Esophagus mucosa (tissue), 1 donor: Measurements from ENCODE around the gene TNP2. TPM values are rescaled to one million over a fixed set of nuclear protein-coding genes. Genes with fewer than 3 reads are reported as not detected.
A peak's percentile ranks its signal among the peaks of the same experiment; 100 is the strongest.

ENCODE experiments used
- ATAC-seq: fragments of 200-7000 bp; cut with Tn5 transposase; one replicate; pipeline ENCODE4 v1.9.1; 2020
- total RNA-seq: library from RNA; stranded (reverse); gene quantifications from one replicate; pipeline ENCODE4 v1.2.4, GENCODE V29; 2023
- donor health status: DM: yes; HTN: yes; CAD: no.

The TNP2 gene
- total RNA-seq, 1 donor from 2014 or later, result not detected

GRCh38 chr16:11276896-11277593 is 7.9 kb upstream of the TNP2 start:
- no peak for ATAC-seq

GRCh38 chr16:11276143-11276895 is 7.2 kb upstream of the TNP2 start, which contains the start of gene PRM2:
Gene PRM2, minus strand, starts transcription at chr16:11276480. Its CDS starts 110 bp downstream, at chr16:11276370.
- no peak for ATAC-seq

GRCh38 chr16:11274964-11275363 is 5.8 kb upstream of the TNP2 start:
- ATAC-seq, result no peak

GRCh38 chr16:11273721-11274324 is 4.7 kb upstream of the TNP2 start:
- ATAC-seq, result no peak

GRCh38 chr16:11272921-11273720 is 4.0 kb upstream of the TNP2 start, which contains the start of gene PRM3:
Gene PRM3, minus strand, starts transcription at chr16:11273629. Its CDS starts 34 bp downstream, at chr16:11273595.
- ATAC-seq, result no peak

GRCh38 chr16:11272484-11272883 is 3.4 kb upstream of the TNP2 start:
- ATAC-seq, result peak; percentile 24

GRCh38 chr16:11271610-11272009 is 2.5 kb upstream of the TNP2 start:
- ATAC-seq, result no peak

GRCh38 chr16:11270602-11271162 is 1.6 kb upstream of the TNP2 start:
- no peak for ATAC-seq

- ATAC-seq, result no peak
Observed at GRCh38 chr16:11265124-11265523, 4.0 kb downstream of the TNP2 start.

- ATAC-seq, result no peak
Observed at GRCh38 chr16:11264155-11264832, 4.8 kb downstream of the TNP2 start.

- no peak for ATAC-seq
Observed at GRCh38 chr16:11263737-11264136, 5.4 kb downstream of the TNP2 start.

GRCh38 chr16:11262915-11263314 is 6.2 kb downstream of the TNP2 start:
- ATAC-seq, result no peak

GRCh38 chr16:11260596-11260966 is 8.5 kb downstream of the TNP2 start:
- no peak for ATAC-seq

GRCh38 chr16:11259655-11260595 is 9.2 kb downstream of the TNP2 start:
- ATAC-seq, result no peak

- ATAC-seq, result no peak
Observed at GRCh38 chr16:11258553-11259492, 10.3 kb downstream of the TNP2 start.

- peak; percentile 58 for ATAC-seq
Observed at GRCh38 chr16:11257131-11257938, 11.8 kb downstream of the TNP2 start.

- peak; percentile 2 for ATAC-seq
Observed at GRCh38 chr16:11256661-11257130, 12.4 kb downstream of the TNP2 start.
